DMS153 treated with DMSO at 0.1 percent for 48 hours (cell line): ENCODE results near the gene DUSP18.
"Not testable (repeated sequence)": the region's sequence is repeated elsewhere in the genome, so short reads cannot be mapped to it uniquely, and the experiment has no call there.

Experiments
- DNase-seq: peaks from one replicate; lab custom pipeline; 2025; ENCODE audit not compliant: unreplicated experiment; lab: John Stamatoyannopoulos, UW

Gene DUSP18

DNA sequence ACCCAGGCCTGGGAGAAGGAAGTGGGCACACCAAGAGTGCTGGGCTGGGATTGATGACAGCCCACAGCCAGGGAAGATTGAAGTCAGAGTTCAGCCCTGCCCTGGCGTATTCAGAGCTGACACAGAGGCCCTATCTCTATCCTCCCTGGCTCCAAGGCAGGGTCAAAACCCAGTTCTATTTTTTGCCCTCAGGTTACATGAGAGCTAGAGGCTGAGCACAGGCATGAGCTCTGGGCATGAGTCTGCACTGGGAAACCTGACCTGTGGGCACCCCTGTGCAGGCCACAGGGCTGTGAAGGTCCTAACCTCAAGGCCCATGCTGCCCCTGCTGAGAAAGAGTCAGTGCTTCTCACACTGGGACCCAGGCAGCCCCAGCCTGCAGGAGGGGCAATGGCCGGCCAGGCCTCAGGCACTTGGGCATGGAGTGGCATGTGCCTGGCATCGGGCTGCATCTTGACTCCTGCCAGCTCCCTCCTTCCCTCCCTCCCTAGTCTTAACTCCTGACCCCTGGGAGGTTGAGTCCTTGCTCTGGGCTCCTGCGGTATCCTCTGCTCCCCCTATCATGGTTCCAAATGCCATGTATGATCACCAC lies 26.7 kb downstream of the DUSP18 start:
- DNase-seq: no peak

DNA sequence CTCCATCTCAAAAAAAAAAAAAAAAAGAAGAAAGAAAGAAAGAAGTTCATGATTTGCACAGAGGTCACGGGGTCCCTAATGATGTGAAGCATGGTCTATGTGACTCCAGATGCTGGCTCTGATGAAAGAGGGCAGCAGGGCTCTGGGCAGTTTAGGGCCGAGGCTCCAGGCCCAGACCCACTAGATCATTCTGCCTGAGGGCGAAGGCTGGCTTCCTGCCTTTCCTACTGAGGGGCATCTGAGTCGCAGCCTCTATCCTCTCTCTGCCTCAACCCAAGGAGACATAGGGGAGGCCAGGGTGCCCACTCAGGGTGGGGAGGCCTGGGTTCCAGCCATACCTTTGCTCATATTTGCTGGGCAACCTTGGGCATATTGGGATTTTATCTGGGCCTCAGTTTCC lies 27.3 kb downstream of the DUSP18 start:
- DNase-seq: no peak

DNA sequence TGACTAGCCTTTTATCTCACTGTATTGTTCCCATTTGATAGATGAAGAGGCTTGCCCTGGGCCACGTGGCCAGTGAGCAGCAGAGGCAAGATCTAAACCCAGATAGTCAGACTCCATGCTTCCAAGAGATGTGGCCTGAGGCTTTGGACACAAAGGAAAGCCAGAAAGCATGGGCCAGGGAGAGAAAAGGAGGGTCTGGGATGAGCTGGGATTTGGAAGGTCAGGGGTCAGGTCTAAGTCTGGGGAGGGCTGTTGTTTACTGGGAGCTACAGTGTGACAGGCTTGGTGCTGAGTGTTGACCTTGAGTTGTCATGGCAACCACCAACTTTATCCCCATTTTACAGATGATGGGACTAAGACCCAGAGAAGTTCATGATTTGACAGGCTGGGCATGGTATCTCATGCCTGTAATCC lies 30.0 kb downstream of the DUSP18 start:
- DNase-seq: no peak

DNA sequence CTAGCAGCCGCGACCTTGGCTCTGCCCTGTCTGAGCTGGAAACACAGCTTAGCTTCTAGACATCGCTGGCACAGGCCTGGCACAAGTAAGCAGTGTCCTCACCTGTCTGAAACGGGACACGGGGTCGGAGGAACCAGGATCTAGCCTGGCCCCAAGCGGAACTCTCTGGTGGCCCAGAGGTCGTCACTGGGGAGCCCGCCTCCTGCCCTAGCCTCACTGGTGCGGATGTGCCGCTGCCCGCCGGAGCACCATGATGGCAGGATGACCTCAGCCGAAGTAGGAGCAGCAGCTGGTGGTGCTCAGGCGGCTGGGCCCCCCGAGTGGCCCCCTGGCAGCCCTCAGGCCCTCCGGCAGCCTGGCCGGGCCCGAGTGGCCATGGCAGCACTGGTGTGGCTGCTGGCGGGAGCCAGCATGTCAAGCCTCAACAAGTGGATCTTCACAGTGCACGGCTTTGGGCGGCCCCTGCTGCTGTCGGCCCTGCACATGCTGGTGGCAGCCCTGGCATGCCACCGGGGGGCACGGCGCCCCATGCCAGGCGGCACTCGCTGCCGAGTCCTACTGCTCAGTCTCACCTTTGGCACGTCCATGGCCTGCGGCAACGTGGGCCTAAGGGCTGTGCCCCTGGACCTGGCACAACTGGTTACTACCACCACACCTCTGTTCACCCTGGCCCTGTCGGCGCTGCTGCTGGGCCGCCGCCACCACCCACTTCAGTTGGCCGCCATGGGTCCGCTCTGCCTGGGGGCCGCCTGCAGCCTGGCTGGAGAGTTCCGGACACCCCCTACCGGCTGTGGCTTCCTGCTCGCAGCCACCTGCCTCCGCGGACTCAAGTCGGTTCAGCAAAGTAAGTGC lies 31.2 kb downstream of the DUSP18 start:
- DNase-seq: no peak

DNA sequence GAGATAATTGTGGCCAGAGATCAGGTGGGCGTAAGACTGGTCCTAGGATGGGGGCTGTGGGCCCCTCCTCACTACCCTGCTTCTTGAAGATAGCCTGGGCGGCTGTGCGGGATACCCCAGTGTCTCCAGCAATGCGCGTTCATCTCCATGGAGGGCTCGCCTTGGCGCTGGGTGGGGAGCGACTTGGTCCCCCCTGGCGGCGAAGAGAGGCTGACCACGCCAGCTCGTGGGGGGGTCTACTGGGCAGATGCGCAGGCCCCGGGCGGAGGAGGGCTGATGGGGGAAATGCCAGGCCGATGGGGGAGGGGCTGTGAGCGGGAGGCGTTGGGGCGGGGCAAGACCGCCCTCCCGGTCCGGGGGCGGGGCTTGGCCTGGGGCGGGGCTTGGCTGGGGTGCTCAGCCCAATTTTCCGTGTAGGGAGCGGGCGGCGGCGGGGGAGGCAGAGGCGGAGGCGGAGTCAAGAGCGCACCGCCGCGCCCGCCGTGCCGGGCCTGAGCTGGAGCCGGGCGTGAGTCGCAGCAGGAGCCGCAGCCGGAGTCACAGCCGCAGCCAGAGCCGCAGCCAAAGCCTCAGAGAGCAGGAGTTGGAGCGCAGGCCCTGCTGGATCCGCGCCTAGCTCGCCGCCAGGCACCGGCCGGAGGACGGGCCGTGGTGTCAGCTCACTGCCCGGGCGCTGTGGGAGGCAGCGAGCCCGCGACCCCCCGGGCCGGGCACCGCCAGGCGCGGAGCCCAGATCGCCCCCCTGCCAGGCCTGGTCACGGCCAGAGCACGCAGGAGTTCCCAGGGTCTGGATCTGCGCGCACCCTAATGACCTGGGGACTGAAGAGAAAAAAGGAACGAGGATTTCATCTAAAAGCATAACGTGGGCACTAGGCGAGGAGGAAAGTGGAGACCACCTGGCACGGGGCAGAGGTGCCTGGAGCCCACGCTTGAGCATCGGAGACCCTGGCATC lies 32.1 kb downstream of the DUSP18 start, which contains the start of gene SLC35E4:
TSS of gene SLC35E4 (plus strand) at position 509 of the 953 bp plus-strand sequence. CDS start 670 bp downstream, outside the sequence.
- peak; percentile 81 for DNase-seq

DNA sequence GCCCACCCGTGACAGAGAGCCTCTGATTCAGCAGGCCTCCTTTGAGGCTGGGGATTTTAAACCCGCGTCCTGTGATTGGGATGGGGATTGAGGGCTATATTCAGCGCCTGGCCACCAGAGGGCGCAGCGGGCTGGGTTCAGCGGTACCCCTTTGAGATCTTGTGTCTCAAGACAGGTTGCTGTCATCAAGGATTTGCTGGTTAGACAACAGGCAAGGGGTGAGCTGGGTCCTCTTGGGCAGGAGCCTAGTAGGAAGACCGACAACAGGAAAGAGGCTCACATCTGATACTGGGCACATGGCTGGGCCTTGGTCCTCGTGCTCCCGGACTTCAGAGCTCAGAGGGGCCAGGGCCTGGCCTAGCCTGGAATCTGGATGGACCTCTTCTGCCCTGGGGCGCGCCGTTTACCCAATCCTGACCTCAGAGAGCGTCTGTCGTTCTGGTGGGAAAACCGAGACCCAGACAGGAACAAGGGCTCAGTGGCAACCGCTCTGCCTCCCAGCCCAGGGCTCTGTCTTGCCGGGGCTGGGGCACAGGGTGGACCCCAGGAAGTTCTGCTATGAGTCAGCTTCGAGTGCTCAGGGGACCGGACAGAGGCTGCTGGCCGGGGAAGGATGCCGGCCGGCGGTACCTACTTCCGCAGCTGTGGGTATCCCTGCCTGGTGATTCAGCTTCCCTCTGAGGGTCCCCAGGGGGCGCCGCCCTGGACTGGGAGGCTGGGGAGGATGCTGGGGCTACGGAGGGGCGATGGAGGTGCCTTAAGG lies 33.0 kb downstream of the DUSP18 start:
- DNase-seq: peak; percentile 58

DNA sequence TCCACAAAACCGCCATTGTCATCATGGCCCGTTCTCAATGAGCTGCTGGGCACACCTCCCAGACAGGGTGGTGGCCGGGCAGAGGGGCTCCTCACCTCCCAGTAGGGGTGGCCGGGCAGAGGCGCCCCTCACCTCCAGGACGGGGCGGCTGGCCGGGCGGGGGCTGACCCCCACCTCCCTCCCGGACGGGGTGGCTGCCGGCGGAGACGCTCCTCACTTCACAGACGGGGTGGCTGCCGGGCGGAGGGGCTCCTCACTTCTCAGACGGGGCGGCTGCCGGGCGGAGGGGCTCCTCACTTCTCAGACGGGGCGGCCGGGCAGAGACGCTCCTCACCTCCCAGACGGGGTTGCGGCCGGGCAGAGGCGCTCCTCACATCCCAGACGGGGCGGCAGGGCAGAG lies 36.2 kb downstream of the DUSP18 start:
- not testable (repeated sequence) for DNase-seq

DNA sequence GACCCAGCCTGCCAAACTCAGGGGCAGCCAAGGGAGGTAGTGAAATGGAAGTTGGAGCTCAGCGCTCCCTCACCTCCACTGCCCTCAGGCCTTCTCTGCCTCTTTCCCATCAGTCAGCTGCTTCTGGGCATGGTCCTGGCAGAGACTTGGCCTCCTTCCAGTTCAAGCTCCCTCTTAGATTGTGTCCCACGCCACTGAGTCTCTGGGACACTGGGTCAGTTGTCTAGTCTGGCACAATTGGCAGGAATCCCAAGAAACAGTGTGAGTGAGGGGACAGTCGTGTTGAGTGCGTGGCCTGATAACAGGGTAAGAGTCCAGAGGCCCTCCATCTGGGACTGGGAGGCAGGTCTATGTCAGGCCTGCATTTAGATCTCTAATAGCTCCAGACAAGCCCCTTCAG lies 39.2 kb downstream of the DUSP18 start:
- no peak for DNase-seq

DNA sequence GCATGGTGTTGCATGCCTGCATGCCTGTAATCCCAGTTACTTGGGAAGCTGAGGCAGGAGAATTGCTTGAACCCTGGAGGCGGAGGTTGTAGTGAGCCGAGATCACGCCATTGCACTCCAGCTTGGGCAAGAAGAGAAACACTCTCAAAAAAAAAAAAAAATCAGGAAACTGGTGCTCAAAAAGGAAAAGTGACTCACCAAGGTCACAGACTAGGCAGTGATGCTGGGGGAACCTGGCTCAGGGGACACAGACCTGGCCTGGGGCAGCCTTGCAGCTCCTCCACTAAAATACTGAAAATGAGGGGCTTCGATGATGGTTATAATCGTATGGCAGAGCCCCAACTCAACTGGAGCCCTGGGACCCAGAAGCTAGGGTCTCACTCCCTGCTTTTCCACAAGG lies 40.2 kb downstream of the DUSP18 start:
- no peak for DNase-seq

DNA sequence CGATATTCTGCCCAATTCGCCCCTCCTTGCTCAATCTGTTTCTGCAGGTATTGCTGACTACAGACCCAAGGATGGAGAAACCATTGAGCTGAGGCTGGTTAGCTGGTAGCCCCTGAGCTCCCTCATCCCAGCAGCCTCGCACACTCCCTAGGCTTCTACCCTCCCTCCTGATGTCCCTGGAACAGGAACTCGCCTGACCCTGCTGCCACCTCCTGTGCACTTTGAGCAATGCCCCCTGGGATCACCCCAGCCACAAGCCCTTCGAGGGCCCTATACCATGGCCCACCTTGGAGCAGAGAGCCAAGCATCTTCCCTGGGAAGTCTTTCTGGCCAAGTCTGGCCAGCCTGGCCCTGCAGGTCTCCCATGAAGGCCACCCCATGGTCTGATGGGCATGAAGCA lies 41.3 kb downstream of the DUSP18 start:
- DNase-seq: no peak

DNA sequence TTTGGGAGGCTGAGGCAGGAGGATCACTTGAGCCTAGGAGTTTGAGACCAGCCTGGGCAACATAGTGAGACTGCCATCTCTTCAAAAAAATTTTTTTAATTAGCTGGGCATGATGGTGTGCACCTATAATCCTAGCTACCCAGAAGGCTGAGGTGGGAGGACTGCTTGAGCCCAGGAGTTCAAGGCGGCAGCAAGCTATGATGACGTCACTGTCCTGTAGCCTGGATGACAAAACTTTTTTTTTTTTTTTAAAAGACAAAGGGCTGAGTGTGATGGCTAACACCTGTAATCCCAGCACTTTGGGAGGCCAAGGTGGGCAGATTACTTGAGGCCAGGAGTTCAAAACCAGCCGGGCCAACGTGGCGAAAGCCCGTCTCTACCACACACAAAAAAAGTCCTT lies 47.8 kb downstream of the DUSP18 start:
- DNase-seq: not testable (repeated sequence)

DNA sequence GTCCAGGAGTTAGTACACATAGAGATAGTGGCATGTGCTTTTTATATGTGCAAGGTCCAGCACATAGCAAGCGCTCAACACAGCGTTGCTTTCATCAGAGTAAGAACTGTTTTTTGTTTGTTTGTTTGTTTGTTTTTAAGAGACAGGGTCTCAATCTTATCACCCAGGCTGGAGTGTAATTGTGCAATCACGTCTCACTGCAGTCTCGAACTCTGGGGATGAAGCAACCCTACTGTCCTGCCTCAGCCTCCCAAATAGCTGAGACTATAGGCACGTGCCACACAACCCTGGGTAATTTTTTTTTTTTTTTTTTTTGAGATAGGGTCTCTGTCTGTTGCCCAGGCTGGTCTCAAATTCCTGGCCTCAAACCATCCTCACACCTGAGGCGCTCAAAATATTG lies 49.9 kb downstream of the DUSP18 start:
- no peak for DNase-seq

DNA sequence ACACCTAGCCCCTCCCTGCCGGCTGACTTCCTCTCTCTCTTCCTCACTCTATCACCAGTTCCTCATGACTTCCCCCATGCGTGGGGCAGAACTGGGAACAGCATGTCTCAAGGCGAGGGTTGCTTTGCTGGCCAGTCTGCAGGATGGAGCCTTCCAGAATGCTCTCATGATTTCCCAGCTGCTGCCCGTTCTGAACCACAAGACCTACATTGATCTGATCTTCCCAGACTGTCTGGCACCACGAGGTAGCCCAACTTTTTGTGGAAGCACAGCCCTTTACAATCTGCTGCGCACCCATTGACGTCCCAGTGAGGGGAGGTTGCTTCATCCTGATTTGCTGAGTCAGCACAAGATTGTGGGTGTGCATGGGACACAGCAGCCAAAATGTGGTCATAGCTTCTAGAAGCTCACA lies 52.1 kb downstream of the DUSP18 start:
- DNase-seq: no peak

DNA sequence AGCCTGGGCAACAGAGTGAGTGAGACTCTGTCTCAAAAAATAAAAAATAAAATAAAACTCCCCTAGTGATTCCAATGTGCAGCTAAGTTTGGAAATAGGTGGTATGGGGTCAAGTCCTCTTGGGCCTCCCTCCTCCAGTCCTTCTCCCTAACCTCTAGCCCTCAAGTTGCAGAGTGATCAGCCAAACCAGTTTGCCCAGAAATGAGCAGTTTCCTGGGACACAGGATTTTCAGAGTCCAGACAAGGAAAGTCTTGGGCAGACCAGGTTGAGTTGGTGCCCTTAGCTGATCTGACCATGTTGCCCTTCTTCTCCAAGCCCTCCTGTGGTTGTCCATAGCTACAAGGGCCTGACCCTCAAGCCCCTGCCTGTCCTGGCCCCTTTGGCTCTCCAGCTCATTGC lies 52.8 kb downstream of the DUSP18 start:
- DNase-seq: no peak

DNA sequence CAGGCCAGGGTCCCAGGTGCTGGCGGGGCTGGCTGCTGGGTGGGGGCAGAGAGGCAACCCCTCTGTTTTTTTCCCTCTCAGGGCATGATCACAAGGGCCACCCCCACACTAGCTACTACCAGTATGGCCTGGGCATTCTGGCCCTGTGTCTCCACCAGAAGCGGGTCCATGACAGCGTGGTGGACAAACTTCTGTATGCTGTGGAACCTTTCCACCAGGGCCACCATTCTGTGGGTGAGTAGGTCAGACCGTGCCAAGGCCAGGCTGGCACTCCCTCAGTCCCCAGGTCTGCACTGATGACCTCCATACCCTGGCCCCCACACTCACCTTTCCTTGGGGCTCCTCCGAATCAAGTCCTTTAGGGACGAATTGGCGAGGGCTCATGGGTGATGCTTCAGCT lies 53.4 kb downstream of the DUSP18 start:
- no peak for DNase-seq

DNA sequence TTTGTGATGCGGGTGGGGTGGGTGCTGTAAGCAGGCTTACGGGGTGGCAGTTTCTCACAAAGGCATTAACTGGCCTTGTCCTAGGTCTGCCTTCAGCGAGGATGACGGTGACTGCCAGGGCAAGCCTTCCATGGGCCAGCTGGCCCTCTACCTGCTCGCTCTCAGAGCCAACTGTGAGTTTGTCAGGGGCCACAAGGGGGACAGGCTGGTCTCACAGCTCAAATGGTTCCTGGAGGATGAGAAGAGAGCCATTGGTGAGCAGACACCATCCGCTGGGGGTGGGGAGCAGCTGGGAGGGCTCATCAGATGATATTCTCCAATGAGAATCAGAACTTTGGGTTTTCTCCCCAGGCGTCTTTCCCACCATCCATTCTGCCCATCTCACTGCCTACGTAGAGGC lies 54.9 kb downstream of the DUSP18 start:
- no peak for DNase-seq
